Mesenchymal stem cell (in vitro differentiated cells and primary cell): ENCODE data around the gene RANBP1.

ENCODE experiments used
- DNase-seq: peaks from one replicate; pipeline ENCODE4 v3.0.0-alpha.2; 2013
- H2AFZ ChIP-seq: one replicate; pipeline ENCODE4 v1.6.1; 2013; ENCODE audit warnings: low read depth, mild to moderate bottlenecking, control low read depth, inconsistent platforms, low read length, moderate library complexity
- H2AK5ac ChIP-seq: 2 replicates; pipeline ENCODE4 v1.6.1; 2013; ENCODE audit warnings: low read length, moderate library complexity, mild to moderate bottlenecking, inconsistent platforms; ENCODE audit not compliant: severe bottlenecking
- H2BK120ac ChIP-seq: one replicate; pipeline ENCODE4 v1.6.1; 2013; ENCODE audit warnings: low read depth, mild to moderate bottlenecking, inconsistent platforms, low read length, moderate library complexity
- H2BK12ac ChIP-seq, 2 experiments: one replicate each; pipeline ENCODE4 v1.6.1; 2013; ENCODE audit warnings: inconsistent platforms in 2 of 2, low read length in 2 of 2, mild to moderate bottlenecking in 2 of 2, moderate library complexity in 2 of 2, control low read depth in 1 of 2
- H2BK15ac ChIP-seq: one replicate; pipeline ENCODE4 v1.6.1; 2013; ENCODE audit warnings: mild to moderate bottlenecking, low read depth, inconsistent platforms; ENCODE audit not compliant: poor library complexity, severe bottlenecking
- H2BK5ac ChIP-seq: 2 replicates; pipeline ENCODE4 v1.6.1; 2013; ENCODE audit warnings: low read depth, mild to moderate bottlenecking, low read length, control low read depth, inconsistent platforms; ENCODE audit not compliant: poor library complexity, severe bottlenecking
- H3K14ac ChIP-seq, 2 experiments: one replicate each; pipeline ENCODE4 v1.6.1; 2013; ENCODE audit warnings: inconsistent platforms in 2 of 2, low read length in 2 of 2, control low read depth in 1 of 2, mild to moderate bottlenecking in 1 of 2, moderate library complexity in 1 of 2
- H3K18ac ChIP-seq, 2 experiments: one replicate each; pipeline ENCODE4 v1.6.1; 2013; ENCODE audit warnings: inconsistent platforms in 2 of 2, low read length in 2 of 2, control low read depth in 1 of 2, low read depth in 1 of 2, mild to moderate bottlenecking in 1 of 2
- H3K23ac ChIP-seq, 2 experiments: one replicate each; pipeline ENCODE4 v1.6.1; 2013; ENCODE audit warnings: inconsistent platforms in 2 of 2, low read length in 2 of 2, mild to moderate bottlenecking in 2 of 2, moderate library complexity in 2 of 2, control low read depth in 1 of 2
- H3K27ac ChIP-seq: 2 replicates; pipeline ENCODE4 v1.5.1; 2013; ENCODE audit warnings: mild to moderate bottlenecking, moderate library complexity, low read length, control low read depth, inconsistent platforms; ENCODE audit not compliant: poor library complexity, severe bottlenecking
- H3K27me3 ChIP-seq, 2 experiments: 2 replicates each; pipeline versions ENCODE4 v1.6.1 to v1.7.0; 2013; ENCODE audit warnings: low read length in 2 of 2, mild to moderate bottlenecking in 2 of 2, moderate library complexity in 2 of 2, control low read depth in 1 of 2, inconsistent platforms in 1 of 2; ENCODE audit not compliant: control insufficient read depth in 1 of 2, insufficient read depth in 1 of 2
- H3K36me3 ChIP-seq, 2 experiments: 2 replicates each; pipeline versions ENCODE4 v1.6.1 to v1.7.0; 2013; ENCODE audit warnings: low read length in 2 of 2, control low read depth in 1 of 2, inconsistent platforms in 1 of 2, low read depth in 1 of 2, mild to moderate bottlenecking in 1 of 2; ENCODE audit not compliant: insufficient read depth in 2 of 2, control insufficient read depth in 1 of 2
- H3K4ac ChIP-seq, 2 experiments: one replicate each; pipeline ENCODE4 v1.6.1; 2013; ENCODE audit warnings: inconsistent platforms in 2 of 2, low read length in 2 of 2, mild to moderate bottlenecking in 2 of 2, moderate library complexity in 2 of 2, control low read depth in 1 of 2, low read depth in 1 of 2
- H3K4me1 ChIP-seq: 2 replicates; pipeline ENCODE4 v1.6.1; 2013; ENCODE audit warnings: low read depth, low read length, control low read depth; ENCODE audit not compliant: control insufficient read depth, insufficient read depth
- H3K4me2 ChIP-seq: 2 replicates; pipeline ENCODE4 v1.6.1; 2013; ENCODE audit warnings: low read length, mild to moderate bottlenecking, inconsistent platforms; ENCODE audit not compliant: poor library complexity, severe bottlenecking
- H3K4me3 ChIP-seq, 2 experiments: 2 replicates each; pipeline versions ENCODE4 v1.5.1 to v1.7.0; 2013; ENCODE audit warnings: low read length in 2 of 2, mild to moderate bottlenecking in 2 of 2, control low read depth in 1 of 2, low read depth in 1 of 2; ENCODE audit not compliant: insufficient read depth in 1 of 2
- H3K79me1 ChIP-seq: replicated peaks from 2 replicates; pipeline ENCODE4 v1.6.1; 2013; ENCODE audit warnings: mild to moderate bottlenecking, control low read depth, low read length, inconsistent platforms; ENCODE audit not compliant: poor library complexity, severe bottlenecking
- H3K9ac ChIP-seq: 2 replicates; pipeline ENCODE4 v1.7.0; 2013; ENCODE audit warnings: mild to moderate bottlenecking, low read length, moderate library complexity
- H3K9me3 ChIP-seq: 2 replicates; pipeline ENCODE4 v1.7.0; 2013; ENCODE audit warnings: mild to moderate bottlenecking, low read length; ENCODE audit not compliant: control insufficient read depth
- H4K8ac ChIP-seq: one replicate; pipeline ENCODE4 v1.6.1; 2013; ENCODE audit warnings: inconsistent platforms, mild to moderate bottlenecking, low read length, moderate library complexity
- H4K91ac ChIP-seq: one replicate; pipeline ENCODE4 v1.6.1; 2013; ENCODE audit warnings: mild to moderate bottlenecking, low read length, inconsistent platforms
- WGBS: methylation state at CpG from one replicate; pipeline ENCODE4 v1.1.7; 2013; ENCODE audit warnings: mixed read lengths; 5-methylcytosine and 5-hydroxymethylcytosine counted together

The RANBP1 gene

DNA sequence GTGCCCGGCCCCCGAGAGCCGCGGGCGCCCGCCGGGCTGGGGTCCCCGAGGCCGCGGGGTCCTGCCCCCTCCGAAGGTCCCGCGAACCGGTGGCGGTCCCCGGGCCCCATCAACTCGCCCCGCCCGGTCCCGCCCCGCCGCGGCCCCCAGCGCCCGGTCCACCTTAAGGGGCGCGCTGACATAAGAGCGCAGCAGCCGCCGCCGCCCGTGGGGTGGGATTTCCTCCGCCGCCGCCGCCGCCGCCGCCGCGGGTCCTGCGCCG is 15.6 kb downstream of the RANBP1 start, which contains the start of gene ZDHHC8:
TSS of gene ZDHHC8 (plus strand) at position 208 of the 262 bp plus-strand sequence. CDS start 144 bp downstream, outside the sequence.
- no peaks in the 10 kb centered on the region for H3K27me3 ChIP-seq

DNA sequence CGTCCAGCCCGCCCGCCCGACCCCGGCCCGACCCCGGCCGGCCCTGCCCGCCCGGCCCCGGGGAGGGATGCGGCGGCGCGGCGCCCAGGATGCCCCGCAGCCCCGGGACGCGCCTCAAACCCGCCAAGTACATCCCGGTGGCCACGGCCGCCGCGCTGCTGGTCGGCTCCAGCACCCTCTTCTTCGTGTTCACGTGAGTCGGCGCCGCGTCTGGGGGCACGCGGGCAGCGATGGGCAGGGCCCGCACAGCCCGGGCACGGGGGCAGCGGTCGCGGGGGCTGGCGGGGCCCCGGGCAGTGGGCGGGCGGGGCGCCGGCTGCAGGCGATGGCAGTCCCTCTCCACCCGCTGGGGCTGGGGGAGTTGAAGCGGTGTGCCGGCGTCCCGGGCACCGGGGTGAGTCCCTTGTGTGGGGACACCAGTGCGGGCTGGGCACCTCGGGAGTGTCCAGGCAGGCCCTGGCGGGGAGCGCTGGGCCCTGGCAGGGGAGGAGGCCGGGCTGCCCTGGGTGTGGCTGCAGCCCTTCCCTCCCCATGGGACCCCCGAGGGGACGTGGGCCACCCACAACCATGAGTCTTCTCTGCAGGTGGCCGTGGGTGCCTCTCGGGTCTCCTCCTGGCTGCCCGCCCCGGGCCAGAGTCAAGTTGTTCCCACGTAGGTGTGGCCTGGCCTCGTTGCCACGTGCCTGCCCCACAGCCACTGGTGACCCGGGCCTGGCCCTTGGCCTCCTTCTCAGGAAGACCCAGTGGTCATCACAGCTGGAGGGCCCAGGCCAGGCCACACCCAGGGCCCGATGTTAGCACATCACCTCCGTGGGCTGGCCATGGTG is 16.2 kb downstream of the RANBP1 start:
- WGBS: 3% methylated on average over 65 of the region's 72 CpGs
- Histone ChIP-seq H3K4ac (peak overlapping the region; percentile 15 to 53), H2AFZ (peak overlapping the region; percentile 44), H3K36me3 (peaks cover 11 to 42% of the 10 kb centered on the region in 2 experiments), H2BK15ac (no peak overlapping the region), H3K4me2 (peak overlapping the region; percentile 45), H4K91ac (no peak overlapping the region), H2AK5ac (no peak overlapping the region), H2BK120ac (peak overlapping the region; percentile 74), H3K14ac (peak overlapping the region in 1 of 2 experiments; percentile 42), H3K79me1 (peaks cover 20% of the 10 kb centered on the region), H3K27me3 (no peaks in the 10 kb centered on the region), H3K9me3 (no peaks in the 10 kb centered on the region), H3K4me1 (peaks cover 46% of the 10 kb centered on the region), H3K4me3 (peak overlapping the region; percentile 92 to 93), H3K18ac (peak overlapping the region; percentile 79 to 86), H3K27ac (no peak overlapping the region), H3K9ac (peak overlapping the region; percentile 84), H4K8ac (no peak overlapping the region), H2BK12ac (no peak overlapping the region), H2BK5ac (no peak overlapping the region), H3K23ac (peak overlapping the region in 1 of 2 experiments; percentile 66)
- DNase-seq: no peak

More for the DNA sequence above, 15.6 kb downstream of the RANBP1 start, which contains the start of gene ZDHHC8:
- Histone ChIP-seq H2BK120ac (peak within 1 kb of the TSS; percentile 87), H3K36me3 (peaks cover 16 to 44% of the 10 kb centered on the region in 2 experiments), H3K79me1 (peaks cover 20% of the 10 kb centered on the region), H4K91ac (peak within 1 kb of the TSS; percentile 92), H2AK5ac (no peak within 1 kb of the TSS), H3K23ac (peak within 1 kb of the TSS; percentile 66 to 81), H2BK15ac (peak within 1 kb of the TSS; percentile 56), H3K27ac (no peak within 1 kb of the TSS), H4K8ac (peak within 1 kb of the TSS; percentile 87), H3K4ac (peak within 1 kb of the TSS; percentile 91 to 92), H3K14ac (peak within 1 kb of the TSS in 1 of 2 experiments; percentile 84), H3K18ac (peak within 1 kb of the TSS; percentile 92 to 97), H3K4me3 (peak within 1 kb of the TSS; percentile 92 to 93), H3K4me2 (peak within 1 kb of the TSS; percentile 84), H2AFZ (peak within 1 kb of the TSS; percentile 80), H2BK12ac (peak within 1 kb of the TSS in 1 of 2 experiments; percentile 51), H2BK5ac (peak within 1 kb of the TSS; percentile 57), H3K9me3 (no peaks in the 10 kb centered on the region), H3K4me1 (peaks cover 44% of the 10 kb centered on the region), H3K9ac (peak within 1 kb of the TSS; percentile 87)
- DNase-seq: no peak
- WGBS: 0% methylated on average over 13 of the region's 43 CpGs

DNA sequence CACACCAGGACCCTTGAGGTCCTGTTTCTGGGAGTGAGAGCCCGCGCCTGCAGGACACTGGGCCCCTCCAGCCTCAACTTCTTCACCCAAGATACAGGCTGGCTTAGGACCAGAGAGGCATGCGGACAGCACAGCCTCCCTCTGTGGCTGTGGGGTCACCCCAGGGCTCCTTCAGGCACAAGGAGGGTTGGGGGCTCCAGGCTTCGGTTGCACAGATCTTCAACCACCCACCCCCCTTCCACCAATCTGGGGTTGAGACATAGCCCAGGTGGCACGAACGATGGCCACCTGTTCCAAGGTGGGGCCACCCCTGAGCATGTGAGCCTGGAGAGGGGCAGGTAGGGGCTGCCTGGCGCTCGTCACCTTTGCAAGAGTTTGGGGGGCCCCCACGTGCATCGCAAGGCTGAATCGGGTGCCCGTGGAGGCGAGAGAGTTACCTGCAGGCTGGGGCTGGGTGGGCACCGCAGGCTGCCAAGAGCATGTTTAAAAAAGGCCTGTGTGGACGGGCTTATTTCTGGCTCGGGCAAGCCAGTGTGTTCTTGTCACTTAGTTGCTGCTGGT is 16.9 kb downstream of the RANBP1 start:
- whole genome bisulfite sequencing: 89% methylated on average over 15 of the region's 16 CpGs
- no peak overlapping the region for H2BK5ac ChIP-seq
- no peak overlapping the region for H2BK15ac ChIP-seq
- peak overlapping the region in 1 of 2 experiments; percentile 19 for H3K14ac ChIP-seq
- no peaks in the 10 kb centered on the region for H3K9me3 ChIP-seq
- H3K18ac ChIP-seq: no peak overlapping the region
- no peaks in the 10 kb centered on the region for H3K27me3 ChIP-seq
- H3K4me2 ChIP-seq: peak overlapping the region; percentile 45
- H3K4ac ChIP-seq: peak overlapping the region in 1 of 2 experiments; percentile 49
- peak overlapping the region; percentile 84 for H3K9ac ChIP-seq
- no peak overlapping the region for H4K91ac ChIP-seq
- H3K27ac ChIP-seq: no peak overlapping the region
- H3K4me1 ChIP-seq: peaks cover 52% of the 10 kb centered on the region
- H4K8ac ChIP-seq: peak overlapping the region; percentile 28
- peak overlapping the region; percentile 92 to 93 for H3K4me3 ChIP-seq
- peaks cover 19% of the 10 kb centered on the region for H3K79me1 ChIP-seq
- H2BK120ac ChIP-seq: no peak overlapping the region
- H2AK5ac ChIP-seq: no peak overlapping the region
- no peak for DNase-seq
- peak overlapping the region in 1 of 2 experiments; percentile 12 for H2BK12ac ChIP-seq
- peaks cover 4 to 35% of the 10 kb centered on the region in 2 experiments for H3K36me3 ChIP-seq
- no peak overlapping the region for H2AFZ ChIP-seq
- no peak overlapping the region for H3K23ac ChIP-seq

DNA sequence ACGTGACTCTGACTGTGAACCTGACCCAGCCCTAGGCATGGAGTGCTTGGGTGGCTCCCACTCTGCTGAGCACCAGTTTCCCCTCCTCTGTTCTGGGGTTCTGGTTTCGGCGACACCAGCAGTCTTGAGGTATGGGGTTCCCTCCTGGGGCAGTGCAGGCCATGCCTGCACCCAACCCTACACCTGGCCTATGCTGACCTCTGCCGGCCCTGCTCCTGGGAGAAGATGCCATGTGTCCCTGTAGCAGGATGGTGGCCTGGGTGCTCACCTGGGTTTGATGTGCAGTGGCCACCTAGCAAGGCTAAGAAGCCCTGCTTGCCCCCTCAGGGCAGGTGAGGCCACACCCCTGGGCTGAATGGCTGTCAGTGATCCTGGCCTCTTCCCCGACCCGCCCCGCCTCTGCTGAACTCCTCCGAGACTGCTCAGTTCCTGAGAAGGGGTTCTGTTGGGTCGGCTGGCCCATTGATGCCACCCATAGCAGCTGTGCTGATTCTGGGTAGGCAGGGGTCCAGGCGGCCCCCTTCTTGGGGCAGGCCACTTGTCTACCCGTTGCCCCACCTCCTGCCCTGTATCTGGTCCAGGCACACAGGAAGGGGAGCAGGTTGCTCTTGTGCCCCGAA is 18.1 kb downstream of the RANBP1 start:
- no peak overlapping the region for H3K4ac ChIP-seq
- H3K14ac ChIP-seq: no peak overlapping the region
- H3K9ac ChIP-seq: no peak overlapping the region
- no peak overlapping the region for H2BK5ac ChIP-seq
- no peak overlapping the region for H3K4me2 ChIP-seq
- H3K4me1 ChIP-seq: peaks cover 57% of the 10 kb centered on the region
- H4K8ac ChIP-seq: no peak overlapping the region
- no peak overlapping the region for H4K91ac ChIP-seq
- peak overlapping the region; percentile 52 for H2BK15ac ChIP-seq
- H3K36me3 ChIP-seq: peaks cover 0 to 29% of the 10 kb centered on the region in 2 experiments
- no peak for DNase-seq
- no peak overlapping the region for H3K27ac ChIP-seq
- peak overlapping the region in 1 of 2 experiments; percentile 27 for H3K23ac ChIP-seq
- no peak overlapping the region for H2BK120ac ChIP-seq
- peak overlapping the region in 1 of 2 experiments; percentile 37 for H2BK12ac ChIP-seq
- no peaks in the 10 kb centered on the region for H3K27me3 ChIP-seq
- peaks cover 26% of the 10 kb centered on the region for H3K79me1 ChIP-seq
- no peak overlapping the region for H3K4me3 ChIP-seq
- no peak overlapping the region for H2AFZ ChIP-seq
- 81% methylated on average over 12 of the region's 12 CpGs for WGBS
- H3K9me3 ChIP-seq: no peaks in the 10 kb centered on the region
- no peak overlapping the region for H2AK5ac ChIP-seq
- H3K18ac ChIP-seq: no peak overlapping the region
